Calu3 (cell line): ENCODE measurements around the gene SLC37A1. TPM values are rescaled to one million over a fixed set of nuclear protein-coding genes. Genes with fewer than 3 reads are reported as not detected.
A peak's percentile ranks its signal among the peaks of the same experiment; 100 is the strongest.

ENCODE experiments used
- BruUV-seq: library from RNA; stranded (reverse); fragments of 400-500 nt; replicated peaks from 2 replicates; lab custom pipeline; 2021; lab: Mats Ljungman, UMichigan
- CTCF ChIA-PET: fragments of 300-600 bp; sonication (Branson Sonifier 250); formaldehyde crosslinking; loops from one replicate; lab custom pipeline; 2022; ENCODE audit warnings: antibody characterized with exemption; lab: Charles Lee
- DNase-seq: peaks from one replicate; pipeline ENCODE4 v3.0.0; 2022
- H3K27ac Mint-ChIP-seq: one replicate; pipeline ENCODE4 v1.8.0; 2022; ENCODE audit warnings: mixed read lengths; ENCODE audit not compliant: unreplicated experiment
- H3K27me3 Mint-ChIP-seq: one replicate; pipeline ENCODE4 v1.8.0; 2022; ENCODE audit warnings: mixed read lengths; ENCODE audit not compliant: unreplicated experiment
- H3K36me3 Mint-ChIP-seq: one replicate; pipeline ENCODE4 v1.8.0; 2022; ENCODE audit warnings: mild to moderate bottlenecking, moderate library complexity, mixed read lengths; ENCODE audit not compliant: insufficient read depth, unreplicated experiment
- H3K4me1 Mint-ChIP-seq: one replicate; pipeline ENCODE4 v1.8.0; 2022; ENCODE audit warnings: mild to moderate bottlenecking, low read depth, mixed read lengths; ENCODE audit not compliant: unreplicated experiment
- H3K4me3 Mint-ChIP-seq: one replicate; pipeline ENCODE4 v1.8.0; 2022; ENCODE audit warnings: mild to moderate bottlenecking, low read depth, moderate library complexity, mixed read lengths; ENCODE audit not compliant: unreplicated experiment
- H3K9me3 Mint-ChIP-seq: one replicate; pipeline ENCODE4 v1.8.0; 2022; ENCODE audit warnings: low read depth, mixed read lengths; ENCODE audit not compliant: unreplicated experiment
- intact Hi-C: fragments of 100-400 bp; cut with micrococcal nuclease; formaldehyde crosslinking; loops from one replicate; pipeline ENCODE4 v1.10.0; 2022; ENCODE audit not compliant: unreplicated experiment
- total RNA-seq: library from RNA; stranded (reverse); gene quantifications from 2 replicates; pipeline ENCODE4 v1.2.3, GENCODE V29; 2022
- TF ChIP-seq, protein P1 (sequence below): fragments of 200-600 bp; IDR thresholded peaks from one replicate; pipeline ENCODE4 v1.8.0; 2022; ENCODE audit warnings: antibody characterized with exemption; ENCODE audit not compliant: unreplicated experiment

Gene SLC37A1
- total RNA-seq, 1 experiment from 2014 or later, result 24.9 TPM

- CTCF ChIA-PET, result no interaction called here
- intact Hi-C loops, result loop anchor here (5.0 kb wide), 2 partner anchors 227 to 242 kb away; no protein-coding TSS in a partner anchor
- no peak overlapping the region for H3K4me3 Mint-ChIP-seq
These were observed 76.9 kb downstream of the SLC37A1 start for GRCh38 chr21:42590431-42591131.

DNA sequence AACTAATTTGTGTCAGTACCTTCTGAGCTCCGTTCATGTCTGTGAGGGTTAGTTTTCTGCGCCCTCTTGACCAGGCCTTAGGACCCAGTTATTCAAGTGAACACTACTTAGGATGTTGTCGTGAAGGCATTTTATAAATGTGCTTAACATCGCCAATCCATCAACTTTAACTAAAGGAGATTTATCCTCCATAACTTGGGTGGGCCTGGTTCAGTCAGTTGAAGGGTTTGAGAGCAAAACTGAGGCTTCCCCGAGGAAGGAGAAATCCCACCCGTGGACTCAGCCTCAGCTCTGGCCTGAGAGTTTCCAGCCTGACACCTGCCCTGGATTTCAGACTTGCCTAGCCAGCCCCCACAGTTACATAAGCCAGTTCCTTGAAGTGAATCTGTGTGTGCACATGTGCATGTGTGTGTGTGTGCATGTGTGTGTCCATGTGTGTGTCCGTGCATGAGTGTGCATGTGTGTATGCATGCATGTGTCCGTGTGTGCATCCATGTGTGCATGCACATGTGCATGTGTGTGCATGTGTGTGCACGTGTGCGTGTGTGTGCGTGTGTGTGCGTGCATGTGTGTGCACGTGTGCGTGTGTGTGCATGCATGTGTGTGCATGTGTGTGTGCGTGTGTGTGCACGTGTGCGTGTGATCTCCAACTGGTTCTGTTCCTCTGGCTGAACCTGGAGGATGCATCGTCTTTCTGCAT is 77.7 kb downstream of the SLC37A1 start:
- Mint-ChIP-seq H3K27ac (no peak overlapping the region), H3K4me3 (no peak overlapping the region), H3K4me1 (no peaks in the 10 kb centered on the region), H3K9me3 (no peaks in the 10 kb centered on the region), H3K36me3 (no peaks in the 10 kb centered on the region), H3K27me3 (no peaks in the 10 kb centered on the region)
- intact Hi-C loops, result loop anchor here (5.0 kb wide), 2 partner anchors 226 to 241 kb away; no protein-coding TSS in a partner anchor
- no peak for DNase-seq
- CTCF ChIA-PET, result no interaction called here
- TF ChIP-seq, protein P1, sequence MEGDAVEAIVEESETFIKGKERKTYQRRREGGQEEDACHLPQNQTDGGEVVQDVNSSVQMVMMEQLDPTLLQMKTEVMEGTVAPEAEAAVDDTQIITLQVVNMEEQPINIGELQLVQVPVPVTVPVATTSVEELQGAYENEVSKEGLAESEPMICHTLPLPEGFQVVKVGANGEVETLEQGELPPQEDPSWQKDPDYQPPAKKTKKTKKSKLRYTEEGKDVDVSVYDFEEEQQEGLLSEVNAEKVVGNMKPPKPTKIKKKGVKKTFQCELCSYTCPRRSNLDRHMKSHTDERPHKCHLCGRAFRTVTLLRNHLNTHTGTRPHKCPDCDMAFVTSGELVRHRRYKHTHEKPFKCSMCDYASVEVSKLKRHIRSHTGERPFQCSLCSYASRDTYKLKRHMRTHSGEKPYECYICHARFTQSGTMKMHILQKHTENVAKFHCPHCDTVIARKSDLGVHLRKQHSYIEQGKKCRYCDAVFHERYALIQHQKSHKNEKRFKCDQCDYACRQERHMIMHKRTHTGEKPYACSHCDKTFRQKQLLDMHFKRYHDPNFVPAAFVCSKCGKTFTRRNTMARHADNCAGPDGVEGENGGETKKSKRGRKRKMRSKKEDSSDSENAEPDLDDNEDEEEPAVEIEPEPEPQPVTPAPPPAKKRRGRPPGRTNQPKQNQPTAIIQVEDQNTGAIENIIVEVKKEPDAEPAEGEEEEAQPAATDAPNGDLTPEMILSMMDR, result no peak
- no TSS peak for BruUV-seq

More at GRCh38 chr21:42590431-42591131, 76.9 kb downstream of the SLC37A1 start:
- BruUV-seq, result no TSS peak
- no peak overlapping the region for H3K27ac Mint-ChIP-seq
- no peaks in the 10 kb centered on the region for H3K27me3 Mint-ChIP-seq
- H3K36me3 Mint-ChIP-seq, result no peaks in the 10 kb centered on the region
- TF ChIP-seq, protein P1, result no peak
- H3K4me1 Mint-ChIP-seq, result no peaks in the 10 kb centered on the region
- no peaks in the 10 kb centered on the region for H3K9me3 Mint-ChIP-seq
- DNase-seq, result no peak

DNA sequence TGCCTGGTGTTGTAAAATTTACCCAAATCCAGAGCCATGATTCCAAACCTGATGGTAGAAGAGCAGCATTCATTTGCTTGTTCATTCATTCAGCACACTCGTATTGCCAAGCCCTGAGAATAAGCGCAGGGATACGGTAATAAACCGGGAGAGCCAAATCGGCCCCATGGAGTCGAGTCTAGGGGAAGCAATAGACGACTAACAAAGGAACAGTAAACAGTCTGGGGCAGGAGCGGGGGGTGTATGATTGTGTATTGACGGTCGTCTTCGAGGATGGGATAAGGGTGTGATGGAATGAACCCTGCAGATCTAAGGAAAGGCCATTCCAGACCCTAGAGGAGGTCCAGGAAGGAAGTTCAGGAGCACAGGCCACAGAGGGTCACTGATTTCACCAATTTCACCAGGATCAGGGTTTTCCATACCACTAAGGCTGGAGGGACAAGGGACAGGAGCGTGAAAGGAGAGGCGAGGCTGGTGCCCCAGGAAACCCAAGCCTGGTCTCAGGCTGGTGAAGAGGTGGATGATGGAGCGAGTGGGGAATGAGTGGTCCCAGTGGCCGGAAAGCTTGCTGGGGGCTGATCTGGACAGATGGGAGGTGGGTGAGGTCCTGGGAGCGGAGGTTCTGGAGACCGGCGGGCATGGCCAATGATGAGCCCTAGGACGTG is 78.6 kb downstream of the SLC37A1 start:
- Mint-ChIP-seq H3K4me3 (no peak overlapping the region), H3K27ac (no peak overlapping the region), H3K9me3 (no peaks in the 10 kb centered on the region), H3K36me3 (no peaks in the 10 kb centered on the region), H3K4me1 (no peaks in the 10 kb centered on the region), H3K27me3 (no peaks in the 10 kb centered on the region)
- BruUV-seq, result no TSS peak
- no peak for DNase-seq
- TF ChIP-seq, protein P1, result no peak
- CTCF ChIA-PET, result interaction anchor here (0.9 to 1.3 kb wide), 6 partner anchors 23 to 300 kb away, joined by 3 to 10 read pairs (median 4); partner anchors contain the start of genes NDUFV3 and PDE9A
- intact Hi-C loops, result loop anchor here (5.0 kb wide), 2 partner anchors 225 to 240 kb away; no protein-coding TSS in a partner anchor

DNA sequence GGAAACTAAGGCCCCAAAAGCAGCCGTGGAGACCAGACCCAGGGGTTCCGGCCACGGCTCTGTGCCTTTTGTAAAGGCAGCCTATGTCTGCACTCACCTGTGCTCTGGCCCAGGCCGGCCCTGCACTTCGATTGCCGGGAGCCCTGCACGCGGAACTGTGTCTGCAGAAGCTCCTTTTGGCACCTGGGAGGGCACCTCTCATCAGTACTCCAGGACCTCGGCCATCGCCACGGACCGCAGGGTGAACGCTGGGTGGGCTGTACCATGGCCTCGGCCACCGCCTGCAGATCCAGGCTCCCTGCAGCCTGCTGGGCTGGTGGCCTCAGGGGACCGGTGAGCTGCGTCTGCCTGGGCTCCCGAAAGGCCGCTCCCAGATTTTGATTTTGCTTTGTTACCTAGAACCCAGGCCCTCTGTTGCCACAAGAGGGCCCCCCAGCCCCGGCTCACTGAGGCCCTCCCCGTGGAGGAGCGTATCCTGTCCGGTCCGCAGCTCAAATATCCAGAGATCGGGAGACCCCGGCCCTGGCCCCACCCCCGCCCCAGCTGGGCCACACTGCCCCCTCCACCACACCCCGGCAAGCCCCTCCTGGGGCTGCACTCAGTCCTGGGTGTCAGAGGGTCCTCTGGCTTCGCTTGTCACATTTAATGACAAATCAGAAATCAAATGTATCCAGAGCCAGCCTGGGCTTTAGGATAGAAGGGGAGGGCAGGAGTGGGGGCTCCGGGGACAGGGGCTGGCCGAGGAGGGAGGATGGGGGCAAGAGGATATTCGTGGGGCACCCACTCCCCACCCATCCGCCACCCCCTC is 79.6 kb downstream of the SLC37A1 start:
- no peaks in the 10 kb centered on the region for H3K9me3 Mint-ChIP-seq
- no peaks in the 10 kb centered on the region for H3K36me3 Mint-ChIP-seq
- no TSS peak for BruUV-seq
- CTCF ChIA-PET, result interaction anchor here (0.8 to 1.3 kb wide), 10 partner anchors 14 to 299 kb away, joined by 3 to 10 read pairs (median 4); partner anchors contain the start of genes NDUFV3 and PDE9A
- no peak overlapping the region for H3K4me3 Mint-ChIP-seq
- intact Hi-C loops, result loop anchor here (5.0 kb wide), 2 partner anchors 224 to 239 kb away; no protein-coding TSS in a partner anchor
- TF ChIP-seq, protein P1, result peak; percentile 63
- peak; percentile 77 for DNase-seq
- no peaks in the 10 kb centered on the region for H3K4me1 Mint-ChIP-seq
- H3K27me3 Mint-ChIP-seq, result no peaks in the 10 kb centered on the region
- no peak overlapping the region for H3K27ac Mint-ChIP-seq
